Tibial artery (tissue), 4 donors: ENCODE measurements around the gene LCN12.

Experiments
- DNase-seq, 2 donors: peaks; one replicate each; pipeline ENCODE4 v3.0.0-alpha.2; 2019
- H3K27ac ChIP-seq, 2 donors: fragments of 200-600 bp; sonication (generic) in 1 of 2; 1 replicate in 1 of 2; 2 replicates in 1 of 2; pipeline ENCODE4 v1.5.1; 2018 to 2019; ENCODE audit warnings: mild to moderate bottlenecking in 1 of 2
- H3K27me3 ChIP-seq, 2 donors: fragments of 200-600 bp; sonication (generic) in 1 of 2; one replicate each; pipeline versions ENCODE4 v1.5.1 to v1.6.0; 2016 to 2019
- H3K36me3 ChIP-seq, 3 donors: fragments of 200-600 bp; sonication (generic) in 2 of 3; one replicate each; pipeline ENCODE4 v1.5.1; 2016 to 2019; ENCODE audit warnings: mild to moderate bottlenecking in 2 of 3
- H3K4me1 ChIP-seq, 4 donors: fragments of 200-600 bp; sonication (generic) in 2 of 4; 1 replicate in 3 of 4; 2 replicates in 1 of 4; pipeline ENCODE4 v1.5.1; 2016 to 2019
- H3K4me3 ChIP-seq, 2 donors: fragments of 200-600 bp; sonication (generic) in 1 of 2; 1 replicate in 1 of 2; 2 replicates in 1 of 2; pipeline ENCODE4 v1.5.1; 2018 to 2019; ENCODE audit warnings: mild to moderate bottlenecking in 2 of 2
- H3K9me3 ChIP-seq, 3 donors: fragments of 200-600 bp; sonication (generic) in 1 of 3; one replicate each; pipeline ENCODE4 v1.5.1; 2016 to 2019
- CTCF ChIP-seq, 2 experiments: fragments of 200-600 bp in 1 of 2; fragments of 450-650 bp in 1 of 2; IDR thresholded peaks; one replicate each; pipeline ENCODE4 v1.5.1; 2017 to 2019; ENCODE audit warnings: antibody characterized with exemption in 2 of 2, mild to moderate bottlenecking in 1 of 2, moderate library complexity in 1 of 2
- intact Hi-C: fragments of 100-400 bp; cut with DNase I; formaldehyde crosslinking; loops from one replicate; pipeline ENCODE4 v1.15.0; 2023; ENCODE audit warnings: low total_unique reads

LCN12 gene

GRCh38 chr9:136974817-136975535, 22.9 kb downstream of the LCN12 start:
- no peaks in the 10 kb centered on the region for H3K9me3 ChIP-seq
- H3K4me1 ChIP-seq = peaks cover 0 to 24% (median 15%) of the 10 kb centered on the region in 4 donors
- H3K27me3 ChIP-seq = peaks cover 0 to 36% of the 10 kb centered on the region in 2 donors
- TF ChIP-seq CTCF (IDR thresholded peaks at IDR 0.05) = no peak
- H3K36me3 ChIP-seq = no peaks in the 10 kb centered on the region
- DNase-seq = no peak
- H3K27ac ChIP-seq = no peak overlapping the region
- H3K4me3 ChIP-seq = no peak overlapping the region
- intact Hi-C loops = no loop called here

- no peak for DNase-seq
- intact Hi-C loops = no loop called here
- no peak for TF ChIP-seq CTCF (IDR thresholded peaks at IDR 0.05)
- Histone ChIP-seq H3K9me3 (no peaks in the 10 kb centered on the region), H3K4me1 (peaks cover 0 to 24% (median 15%) of the 10 kb centered on the region in 4 donors), H3K36me3 (no peaks in the 10 kb centered on the region), H3K27ac (no peak overlapping the region), H3K27me3 (peaks cover 0 to 35% of the 10 kb centered on the region in 2 donors), H3K4me3 (no peak overlapping the region)
Measured at GRCh38 chr9:136975644-136976043, 23.6 kb downstream of the LCN12 start.

GRCh38 chr9:136977223-136977622, 25.1 kb downstream of the LCN12 start, which contains the start of gene PTGDS:
Gene PTGDS, plus strand, starts transcription at chr9:136977504. Its CDS starts 75 bp downstream, at chr9:136977579.
- DNase-seq = no peak
- intact Hi-C loops = no loop called here
- Histone ChIP-seq H3K36me3 (no peaks in the 10 kb centered on the region), H3K4me3 (peak within 1 kb of the TSS; percentile 47 to 57), H3K27me3 (peaks cover 0 to 38% of the 10 kb centered on the region in 2 donors), H3K4me1 (peaks cover 0 to 24% (median 15%) of the 10 kb centered on the region in 4 donors), H3K27ac (peak within 1 kb of the TSS in 1 of 2 donors; percentile 30), H3K9me3 (no peaks in the 10 kb centered on the region)
- TF ChIP-seq CTCF (IDR thresholded peaks at IDR 0.05) = no peak

GRCh38 chr9:136977649-136978072, 25.6 kb downstream of the LCN12 start:
- Histone ChIP-seq H3K27ac (peak overlapping the region in 1 of 2 donors; percentile 30), H3K27me3 (peaks cover 0 to 42% of the 10 kb centered on the region in 2 donors), H3K4me1 (peaks cover 0 to 24% (median 15%) of the 10 kb centered on the region in 4 donors), H3K36me3 (no peaks in the 10 kb centered on the region), H3K9me3 (no peaks in the 10 kb centered on the region), H3K4me3 (peak overlapping the region; percentile 47 to 57)
- TF ChIP-seq CTCF (IDR thresholded peaks at IDR 0.05) = no peak
- DNase-seq = no peak
- intact Hi-C loops = no loop called here

GRCh38 chr9:136978073-136978864, 26.2 kb downstream of the LCN12 start:
- Histone ChIP-seq H3K9me3 (no peaks in the 10 kb centered on the region), H3K27me3 (peaks cover 0 to 48% of the 10 kb centered on the region in 2 donors), H3K4me3 (peak overlapping the region; percentile 47 to 57), H3K36me3 (no peaks in the 10 kb centered on the region), H3K27ac (peak overlapping the region in 1 of 2 donors; percentile 30), H3K4me1 (peaks cover 0 to 24% (median 15%) of the 10 kb centered on the region in 4 donors)
- DNase-seq = peak; percentile 69 to 77
- TF ChIP-seq CTCF (IDR thresholded peaks at IDR 0.05) = no peak
- intact Hi-C loops = no loop called here
